HepG2 (cell line): ENCODE measurements around the gene ACOT4. TPM values are rescaled to one million over a fixed set of nuclear protein-coding genes. Genes with fewer than 3 reads are reported as not detected.

Source experiments
- ATAC-seq: fragments of 200-7000 bp; cut with Tn5 transposase; 3 replicates; pipeline ENCODE4 v1.9.1; 2020; ENCODE audit warnings: mild to moderate bottlenecking, moderate library complexity
- BruUV-seq: library from RNA; stranded (reverse); fragments of 400-500 nt; replicated peaks from 2 replicates; lab custom pipeline; 2021; lab: Mats Ljungman, UMichigan
- CTCF ChIA-PET: fragments of 300-600 bp; formaldehyde crosslinking; extraction: SDS; loops from one replicate; lab custom pipeline; 2021; ENCODE audit warnings: low total read pairs, inconsistent platforms, low intra/inter-chr PET ratio; lab: Yijun Ruan, JAX
- POLR2A ChIA-PET: fragments of 350-600 bp; sonication (Branson Sonifier 250); formaldehyde crosslinking; loops from one replicate; lab custom pipeline; 2020; ENCODE audit warnings: antibody characterized with exemption, inconsistent platforms; lab: Yijun Ruan, JAX
- DNase-seq: peaks from one replicate; pipeline ENCODE4 v3.0.0-alpha.2; 2015; ENCODE audit warnings: low spot score
- FAIRE-seq: peaks from 3 replicates; lab custom pipeline; 2011; peaks lifted over from hg19 to GRCh38; lab: Jason Lieb, UNC
- H2AFZ ChIP-seq: one replicate; pipeline ENCODE4 v1.6.1; 2011; ENCODE audit warnings: low read length, inconsistent platforms
- H3K27ac ChIP-seq: fragments of 300-600 bp; 3 replicates; pipeline ENCODE4 v1.8.0; 2011; ENCODE audit warnings: mixed run types, mild to moderate bottlenecking, mixed read lengths, low read length, inconsistent platforms; ENCODE audit not compliant: insufficient read depth; ENCODE audit errors: extremely low read length
- H3K27me3 ChIP-seq, 2 experiments: fragments of 200-600 bp in 1 of 2; 2 replicates in 1 of 2; 3 replicates in 1 of 2; pipeline versions ENCODE4 v1.6.0 to v1.8.0; 2011; ENCODE audit warnings: low read length in 2 of 2, mild to moderate bottlenecking in 2 of 2, moderate library complexity in 2 of 2, inconsistent platforms in 1 of 2; ENCODE audit not compliant: insufficient read depth in 2 of 2, control insufficient read depth in 1 of 2
- H3K36me3 ChIP-seq, 2 experiments: fragments of 200-600 bp in 1 of 2; replicated peaks in 1 of 2; 2 replicates in 1 of 2; 3 replicates in 1 of 2; pipeline versions ENCODE4 v1.5.1 to v1.8.0; 2011; ENCODE audit warnings: low read length in 2 of 2, inconsistent platforms in 1 of 2; ENCODE audit not compliant: insufficient read depth in 2 of 2, control insufficient read depth in 1 of 2
- H3K4me1 ChIP-seq: 2 replicates; pipeline ENCODE4 v1.5.1; 2012; ENCODE audit warnings: low read length, inconsistent platforms; ENCODE audit not compliant: insufficient read depth
- H3K4me2 ChIP-seq: 2 replicates; pipeline ENCODE4 v1.6.0; 2011; ENCODE audit warnings: low read depth, low read length, inconsistent platforms
- H3K4me3 ChIP-seq, 3 experiments: fragments of 200-600 bp in 1 of 3; sonication (generic), shearing (Covaris generic) in 1 of 3; replicated peaks in 1 of 3; 2 replicates each; pipeline ENCODE4 v1.5.1; 2011 to 2016; ENCODE audit warnings: low read length in 3 of 3, inconsistent platforms in 2 of 3, low read depth in 2 of 3, mild to moderate bottlenecking in 2 of 3, control low read depth in 1 of 3, mixed read lengths in 1 of 3; ENCODE audit not compliant: insufficient read depth in 1 of 3
- H3K79me2 ChIP-seq: one replicate; pipeline ENCODE4 v1.6.1; 2011; ENCODE audit warnings: low read length, inconsistent platforms; ENCODE audit not compliant: insufficient read depth
- H3K9ac ChIP-seq: 2 replicates; pipeline ENCODE4 v1.6.0; 2011; ENCODE audit warnings: mild to moderate bottlenecking, low read depth, low read length, inconsistent platforms; ENCODE audit not compliant: insufficient read depth
- H3K9me3 ChIP-seq: 2 replicates; pipeline ENCODE4 v1.5.1; 2012; ENCODE audit warnings: mild to moderate bottlenecking, low read length
- H4K20me1 ChIP-seq: 2 replicates; pipeline ENCODE4 v1.6.0; 2011; ENCODE audit warnings: inconsistent platforms, mild to moderate bottlenecking, low read length, moderate library complexity; ENCODE audit not compliant: insufficient read depth
- BRD4 ChIP-seq: sonication (generic); formaldehyde crosslinking; IDR thresholded peaks from 2 replicates; pipeline ENCODE4 v1.4.0; 2020; ENCODE audit warnings: missing genetic modification reagents
- MEIS1 ChIP-seq: sonication (generic); formaldehyde crosslinking; IDR thresholded peaks from 2 replicates; pipeline ENCODE4 v1.9.0; 2021; ENCODE audit warnings: mild to moderate bottlenecking, missing genetic modification reagents, moderate library complexity, borderline replicate concordance
- PHF20 ChIP-seq: sonication (generic); formaldehyde crosslinking; IDR thresholded peaks from 2 replicates; pipeline ENCODE4 v1.5.0; 2020; ENCODE audit warnings: mild to moderate bottlenecking, missing genetic modification reagents
- ZFY ChIP-seq: sonication (generic); formaldehyde crosslinking; IDR thresholded peaks from 2 replicates; pipeline ENCODE4 v1.4.0; 2020; ENCODE audit warnings: missing genetic modification reagents
- ZNF3 ChIP-seq: IDR thresholded peaks from 2 replicates; pipeline ENCODE4 v1.7.0; 2017; ENCODE audit warnings: inconsistent platforms
- ZNF790 ChIP-seq: sonication (generic); formaldehyde crosslinking; IDR thresholded peaks from 2 replicates; pipeline ENCODE4 v1.8.0; 2022; ENCODE audit warnings: missing genetic modification reagents, mild to moderate bottlenecking, borderline replicate concordance
- WGBS: methylation state at CpG from one replicate; pipeline ENCODE4 v1.1.6; 2017; ENCODE audit warnings: low lambda C conversion rate; 5-methylcytosine and 5-hydroxymethylcytosine counted together
- in situ Hi-C: cut with HindIII; loops from 2 replicates; pipeline ENCODE4 v1.10.0; 2017; ENCODE audit warnings: low pct_unique_long_range_greater_than_20kb; ENCODE audit not compliant: extremely low pct_ligation_motif_present
- intact Hi-C: fragments of 100-400 bp; cut with micrococcal nuclease; formaldehyde crosslinking; loops from one replicate; pipeline ENCODE4 v1.10.0; 2022; ENCODE audit not compliant: unreplicated experiment
- polyA plus RNA-seq, 8 experiments: library from polyadenylated mRNA; depleted of rRNA in 3 of 8; stranded (reverse) in 7 of 8; unstranded in 1 of 8; fragments of >200 nt; fragmentation: Illumina TruSeq in 4 of 8; extraction: Trizol in 4 of 8; gene quantifications; 2 replicates each; pipeline versions ENCODE4 v1.2.1 to v1.2.3, GENCODE V29; 2011 to 2016; ENCODE audit warnings: low read depth in 4 of 8, missing spikeins in 1 of 8, mixed read lengths in 1 of 8; ENCODE audit not compliant: insufficient read depth in 1 of 8
- total RNA-seq, 5 experiments: library from RNA; depleted of rRNA; stranded (reverse); fragments of >200 nt; fragmentation: Illumina TruSeq; extraction: Trizol; gene quantifications; 2 replicates each; pipeline ENCODE4 v1.2.3, GENCODE V29; 2016; ENCODE audit warnings: low read depth in 1 of 5
- TF ChIP-seq, protein P1 (sequence below): sonication (generic); formaldehyde crosslinking; IDR thresholded peaks from 2 replicates; pipeline ENCODE4 v1.5.0; 2020; ENCODE audit warnings: mild to moderate bottlenecking, missing genetic modification reagents
- TF ChIP-seq, protein P2 (sequence below): sonication (generic); formaldehyde crosslinking; IDR thresholded peaks from 2 replicates; pipeline ENCODE4 v1.8.0; 2022; ENCODE audit warnings: missing genetic modification reagents, mild to moderate bottlenecking, moderate library complexity, borderline replicate concordance
- TF ChIP-seq, protein P3 (sequence below): sonication (generic); formaldehyde crosslinking; IDR thresholded peaks from 2 replicates; pipeline ENCODE4 v1.4.0; 2020; ENCODE audit warnings: missing genetic modification reagents
- TF ChIP-seq, protein P4 (sequence below): sonication (generic); formaldehyde crosslinking; IDR thresholded peaks from 2 replicates; pipeline ENCODE4 v1.8.1; 2023; ENCODE audit warnings: mild to moderate bottlenecking, moderate library complexity, missing genetic modification reagents

Gene ACOT4
- total and polyA plus RNA-seq, 2 of the 13 experiments (the other 11 are each of a cell fraction or from before 2014, with no cell fraction given), result 0.04 to 0.05 TPM

DNA sequence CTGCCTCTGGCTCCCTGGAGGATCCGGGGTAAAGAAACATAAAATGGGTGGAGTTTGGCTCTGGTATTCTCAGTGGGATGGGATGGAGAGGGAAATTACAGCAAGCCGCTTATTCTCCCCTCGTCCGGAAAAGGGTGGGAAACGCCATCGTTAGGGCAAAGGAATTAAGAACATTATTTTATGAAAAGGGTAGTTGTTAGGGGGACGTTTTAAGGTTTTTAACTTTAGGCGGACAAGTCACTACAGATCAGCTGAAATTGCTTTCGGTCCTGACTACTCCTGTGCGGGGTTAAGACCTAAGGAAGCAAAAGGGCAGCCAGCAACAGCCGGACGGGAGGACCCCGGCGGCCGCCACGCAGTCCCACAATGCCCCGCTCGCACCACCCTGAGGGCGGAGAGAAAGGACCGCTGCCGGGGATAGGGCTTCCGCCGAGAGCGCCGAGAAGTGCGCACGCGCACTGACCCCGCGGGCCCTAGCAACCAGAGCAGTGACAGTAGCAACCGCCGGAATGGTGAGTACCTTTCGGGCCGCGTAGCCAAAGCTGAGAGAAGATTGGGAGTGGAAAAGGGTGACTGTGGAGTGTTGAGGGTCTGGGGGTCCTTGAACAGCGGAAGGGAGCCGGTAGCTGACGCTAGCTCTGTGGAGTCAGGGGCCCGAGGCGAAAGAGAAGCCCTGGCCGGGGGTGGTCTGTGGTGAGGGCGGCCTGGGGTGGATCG, 53.0 kb downstream of the ACOT4 start, which contains the start of gene DNAL1:
Gene DNAL1 (plus strand): TSS at position 456 of the 717 bp plus-strand sequence. CDS start 54 bp downstream, at position 510.
- WGBS, result 1% methylated on average over 25 of the region's 43 CpGs
- no peaks in the 10 kb centered on the region for H3K9me3 ChIP-seq
- no TSS peak for BruUV-seq
- no peaks in the 10 kb centered on the region for H3K36me3 ChIP-seq
- H3K9ac ChIP-seq, result peak within 1 kb of the TSS; percentile 69
- peak within 1 kb of the TSS; percentile 95 for H3K4me2 ChIP-seq
- H3K79me2 ChIP-seq, result no peaks in the 10 kb centered on the region
- ChIA-PET POLR2A (interaction anchor here (0.8 to 1.8 kb wide), 2 partner anchors 19 to 32 kb away, joined by 3 to 5 read pairs; no protein-coding TSS in a partner anchor), CTCF (no interaction called here)
- in situ Hi-C loops, result no loop called here
- no peaks in the 10 kb centered on the region for H4K20me1 ChIP-seq
- no peaks in the 10 kb centered on the region for H3K27me3 ChIP-seq
- intact Hi-C loops, result no loop called here
- peak; percentile 100 for ATAC-seq
- peak; percentile 56 for FAIRE-seq
- peak within 1 kb of the TSS; percentile 85 to 94 (median 85) for H3K4me3 ChIP-seq
- H3K4me1 ChIP-seq, result peaks cover 22% of the 10 kb centered on the region
- H3K27ac ChIP-seq, result peak within 1 kb of the TSS; percentile 68
- DNase-seq, result peak; percentile 82
- peak within 1 kb of the TSS; percentile 79 for H2AFZ ChIP-seq
- TF ChIP-seq PHF20 (peak; percentile 89), ZFY (peak; percentile 70), BRD4 (CRISPR knock-in tag) (no peak), ZNF3 (CRISPR knock-in tag) (no peak), MEIS1 (no peak), ZNF790 (CRISPR knock-in tag) (no peak)
- TF ChIP-seq, protein P1, sequence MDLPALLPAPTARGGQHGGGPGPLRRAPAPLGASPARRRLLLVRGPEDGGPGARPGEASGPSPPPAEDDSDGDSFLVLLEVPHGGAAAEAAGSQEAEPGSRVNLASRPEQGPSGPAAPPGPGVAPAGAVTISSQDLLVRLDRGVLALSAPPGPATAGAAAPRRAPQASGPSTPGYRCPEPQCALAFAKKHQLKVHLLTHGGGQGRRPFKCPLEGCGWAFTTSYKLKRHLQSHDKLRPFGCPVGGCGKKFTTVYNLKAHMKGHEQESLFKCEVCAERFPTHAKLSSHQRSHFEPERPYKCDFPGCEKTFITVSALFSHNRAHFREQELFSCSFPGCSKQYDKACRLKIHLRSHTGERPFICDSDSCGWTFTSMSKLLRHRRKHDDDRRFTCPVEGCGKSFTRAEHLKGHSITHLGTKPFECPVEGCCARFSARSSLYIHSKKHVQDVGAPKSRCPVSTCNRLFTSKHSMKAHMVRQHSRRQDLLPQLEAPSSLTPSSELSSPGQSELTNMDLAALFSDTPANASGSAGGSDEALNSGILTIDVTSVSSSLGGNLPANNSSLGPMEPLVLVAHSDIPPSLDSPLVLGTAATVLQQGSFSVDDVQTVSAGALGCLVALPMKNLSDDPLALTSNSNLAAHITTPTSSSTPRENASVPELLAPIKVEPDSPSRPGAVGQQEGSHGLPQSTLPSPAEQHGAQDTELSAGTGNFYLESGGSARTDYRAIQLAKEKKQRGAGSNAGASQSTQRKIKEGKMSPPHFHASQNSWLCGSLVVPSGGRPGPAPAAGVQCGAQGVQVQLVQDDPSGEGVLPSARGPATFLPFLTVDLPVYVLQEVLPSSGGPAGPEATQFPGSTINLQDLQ (CRISPR knock-in tag), result 0 out of 2 replicates have a peak, but pooled peaks have one; percentile 7
- TF ChIP-seq, protein P2, sequence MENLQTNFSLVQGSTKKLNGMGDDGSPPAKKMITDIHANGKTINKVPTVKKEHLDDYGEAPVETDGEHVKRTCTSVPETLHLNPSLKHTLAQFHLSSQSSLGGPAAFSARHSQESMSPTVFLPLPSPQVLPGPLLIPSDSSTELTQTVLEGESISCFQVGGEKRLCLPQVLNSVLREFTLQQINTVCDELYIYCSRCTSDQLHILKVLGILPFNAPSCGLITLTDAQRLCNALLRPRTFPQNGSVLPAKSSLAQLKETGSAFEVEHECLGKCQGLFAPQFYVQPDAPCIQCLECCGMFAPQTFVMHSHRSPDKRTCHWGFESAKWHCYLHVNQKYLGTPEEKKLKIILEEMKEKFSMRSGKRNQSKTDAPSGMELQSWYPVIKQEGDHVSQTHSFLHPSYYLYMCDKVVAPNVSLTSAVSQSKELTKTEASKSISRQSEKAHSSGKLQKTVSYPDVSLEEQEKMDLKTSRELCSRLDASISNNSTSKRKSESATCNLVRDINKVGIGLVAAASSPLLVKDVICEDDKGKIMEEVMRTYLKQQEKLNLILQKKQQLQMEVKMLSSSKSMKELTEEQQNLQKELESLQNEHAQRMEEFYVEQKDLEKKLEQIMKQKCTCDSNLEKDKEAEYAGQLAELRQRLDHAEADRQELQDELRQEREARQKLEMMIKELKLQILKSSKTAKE (CRISPR knock-in tag), result no peak
- TF ChIP-seq, protein P3, sequence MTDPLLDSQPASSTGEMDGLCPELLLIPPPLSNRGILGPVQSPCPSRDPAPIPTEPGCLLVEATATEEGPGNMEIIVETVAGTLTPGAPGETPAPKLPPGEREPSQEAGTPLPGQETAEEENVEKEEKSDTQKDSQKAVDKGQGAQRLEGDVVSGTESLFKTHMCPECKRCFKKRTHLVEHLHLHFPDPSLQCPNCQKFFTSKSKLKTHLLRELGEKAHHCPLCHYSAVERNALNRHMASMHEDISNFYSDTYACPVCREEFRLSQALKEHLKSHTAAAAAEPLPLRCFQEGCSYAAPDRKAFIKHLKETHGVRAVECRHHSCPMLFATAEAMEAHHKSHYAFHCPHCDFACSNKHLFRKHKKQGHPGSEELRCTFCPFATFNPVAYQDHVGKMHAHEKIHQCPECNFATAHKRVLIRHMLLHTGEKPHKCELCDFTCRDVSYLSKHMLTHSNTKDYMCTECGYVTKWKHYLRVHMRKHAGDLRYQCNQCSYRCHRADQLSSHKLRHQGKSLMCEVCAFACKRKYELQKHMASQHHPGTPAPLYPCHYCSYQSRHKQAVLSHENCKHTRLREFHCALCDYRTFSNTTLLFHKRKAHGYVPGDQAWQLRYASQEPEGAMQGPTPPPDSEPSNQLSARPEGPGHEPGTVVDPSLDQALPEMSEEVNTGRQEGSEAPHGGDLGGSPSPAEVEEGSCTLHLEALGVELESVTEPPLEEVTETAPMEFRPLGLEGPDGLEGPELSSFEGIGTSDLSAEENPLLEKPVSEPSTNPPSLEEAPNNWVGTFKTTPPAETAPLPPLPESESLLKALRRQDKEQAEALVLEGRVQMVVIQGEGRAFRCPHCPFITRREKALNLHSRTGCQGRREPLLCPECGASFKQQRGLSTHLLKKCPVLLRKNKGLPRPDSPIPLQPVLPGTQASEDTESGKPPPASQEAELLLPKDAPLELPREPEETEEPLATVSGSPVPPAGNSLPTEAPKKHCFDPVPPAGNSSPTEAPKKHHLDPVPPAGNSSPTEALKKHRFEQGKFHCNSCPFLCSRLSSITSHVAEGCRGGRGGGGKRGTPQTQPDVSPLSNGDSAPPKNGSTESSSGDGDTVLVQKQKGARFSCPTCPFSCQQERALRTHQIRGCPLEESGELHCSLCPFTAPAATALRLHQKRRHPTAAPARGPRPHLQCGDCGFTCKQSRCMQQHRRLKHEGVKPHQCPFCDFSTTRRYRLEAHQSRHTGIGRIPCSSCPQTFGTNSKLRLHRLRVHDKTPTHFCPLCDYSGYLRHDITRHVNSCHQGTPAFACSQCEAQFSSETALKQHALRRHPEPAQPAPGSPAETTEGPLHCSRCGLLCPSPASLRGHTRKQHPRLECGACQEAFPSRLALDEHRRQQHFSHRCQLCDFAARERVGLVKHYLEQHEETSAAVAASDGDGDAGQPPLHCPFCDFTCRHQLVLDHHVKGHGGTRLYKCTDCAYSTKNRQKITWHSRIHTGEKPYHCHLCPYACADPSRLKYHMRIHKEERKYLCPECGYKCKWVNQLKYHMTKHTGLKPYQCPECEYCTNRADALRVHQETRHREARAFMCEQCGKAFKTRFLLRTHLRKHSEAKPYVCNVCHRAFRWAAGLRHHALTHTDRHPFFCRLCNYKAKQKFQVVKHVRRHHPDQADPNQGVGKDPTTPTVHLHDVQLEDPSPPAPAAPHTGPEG (CRISPR knock-in tag), result no peak
- TF ChIP-seq, protein P4, sequence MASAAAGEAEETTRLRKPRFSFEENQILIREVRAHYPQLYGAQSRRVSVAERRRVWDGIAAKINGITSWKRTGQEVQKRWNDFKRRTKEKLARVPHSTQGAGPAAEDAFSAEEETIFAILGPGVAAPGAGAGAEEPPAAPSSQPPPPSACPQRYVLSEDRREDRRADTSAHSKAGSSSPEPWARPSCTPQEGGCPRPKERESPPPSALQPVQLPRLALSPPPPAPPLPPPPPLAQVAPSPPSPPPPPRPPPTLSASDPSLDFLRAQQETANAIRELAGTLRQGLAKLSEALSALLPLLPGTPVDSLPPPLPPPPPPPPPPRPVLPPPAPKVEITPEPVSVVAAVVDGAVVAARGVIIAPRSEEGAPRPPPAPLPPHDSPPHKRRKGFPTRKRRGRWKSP, result no peak
